H1 (cell line): ENCODE measurements around the gene SLC35F1. TPM values are rescaled to one million over a fixed set of nuclear protein-coding genes. Genes with fewer than 3 reads are reported as not detected.

Experiments
- CTCF ChIA-PET: fragments of 300-600 bp; sonication (Branson Sonifier 250); formaldehyde crosslinking; loops from one replicate; lab custom pipeline; 2021; ENCODE audit not compliant: partially characterized antibody; lab: Charles Lee
- POLR2A ChIA-PET: fragments of 300-600 bp; sonication (Branson Sonifier 250); formaldehyde crosslinking; loops from one replicate; lab custom pipeline; 2021; ENCODE audit warnings: inconsistent platforms; ENCODE audit not compliant: partially characterized antibody; lab: Charles Lee
- DNase-seq, 2 experiments: peaks; one replicate each; pipeline versions ENCODE4 v3.0.0 to v3.0.0-alpha.2; 2010 to 2022; ENCODE audit warnings: low spot score in 2 of 2, low read depth in 1 of 2, mixed read lengths in 1 of 2
- FAIRE-seq: peaks from 2 replicates; lab custom pipeline; 2011; peaks lifted over from hg19 to GRCh38; lab: Jason Lieb, UNC
- H2AFZ ChIP-seq: 2 replicates; pipeline ENCODE4 v1.8.1; 2012; ENCODE audit warnings: low read length, inconsistent platforms
- H2AK5ac ChIP-seq: 2 replicates; pipeline ENCODE4 v1.6.1; 2013; ENCODE audit warnings: low read depth, low read length
- H2BK120ac ChIP-seq: replicated peaks from 2 replicates; pipeline ENCODE3; 2013; ENCODE audit warnings: low read depth, low read length, inconsistent platforms
- H2BK12ac ChIP-seq: 2 replicates; pipeline ENCODE4 v1.6.1; 2013; ENCODE audit warnings: low read depth, low read length
- H2BK15ac ChIP-seq: 2 replicates; pipeline ENCODE4 v1.6.1; 2013; ENCODE audit warnings: low read length
- H2BK20ac ChIP-seq: 2 replicates; pipeline ENCODE4 v1.6.1; 2013; ENCODE audit warnings: low read length
- H2BK5ac ChIP-seq: 2 replicates; pipeline ENCODE4 v1.6.1; 2013; ENCODE audit warnings: low read depth, low read length
- H3K14ac ChIP-seq: 2 replicates; pipeline ENCODE4 v1.6.1; 2013; ENCODE audit warnings: inconsistent platforms; ENCODE audit not compliant: insufficient read length
- H3K18ac ChIP-seq: 2 replicates; pipeline ENCODE4 v1.6.1; 2013; ENCODE audit warnings: low read length; ENCODE audit errors: extremely low read depth
- H3K23ac ChIP-seq: 2 replicates; pipeline ENCODE4 v1.6.1; 2013; ENCODE audit warnings: inconsistent platforms; ENCODE audit not compliant: insufficient read length
- H3K23me2 ChIP-seq: 2 replicates; pipeline ENCODE4 v1.6.1; 2013; ENCODE audit warnings: low read depth, low read length
- H3K27ac ChIP-seq: 2 replicates; pipeline ENCODE4 v1.6.1; 2011; ENCODE audit warnings: low read depth, low read length, inconsistent platforms
- H3K27me3 ChIP-seq, 4 experiments: replicated peaks in 1 of 4; 1 replicate in 1 of 4; 2 replicates in 3 of 4; pipeline versions ENCODE4 v1.6.1 to v1.8.1; 2011 to 2013; ENCODE audit warnings: low read length in 3 of 4, mild to moderate bottlenecking in 3 of 4, inconsistent platforms in 2 of 4, mixed read lengths in 2 of 4, moderate library complexity in 1 of 4; ENCODE audit not compliant: control insufficient read depth in 3 of 4, insufficient read depth in 3 of 4; ENCODE audit errors: extremely low read depth in 1 of 4
- H3K36me3 ChIP-seq, 4 experiments: 2 replicates each; pipeline versions ENCODE4 v1.6.1 to v1.8.1; 2011 to 2013; ENCODE audit warnings: mild to moderate bottlenecking in 4 of 4, low read length in 3 of 4, moderate library complexity in 2 of 4, control low read depth in 1 of 4, inconsistent platforms in 1 of 4; ENCODE audit not compliant: insufficient read depth in 4 of 4, control insufficient read depth in 2 of 4
- H3K4ac ChIP-seq: replicated peaks from 2 replicates; pipeline ENCODE3; 2013; ENCODE audit warnings: low read length, low read depth, mixed read lengths, inconsistent platforms; ENCODE audit not compliant: insufficient read length
- H3K4me1 ChIP-seq, 4 experiments: replicated peaks in 1 of 4; 1 replicate in 1 of 4; 2 replicates in 3 of 4; pipeline versions ENCODE4 v1.6.1 to v1.8.1; 2011 to 2013; ENCODE audit warnings: low read length in 3 of 4, inconsistent platforms in 2 of 4, mixed read lengths in 1 of 4; ENCODE audit not compliant: insufficient read depth in 4 of 4, control insufficient read depth in 3 of 4
- H3K4me2 ChIP-seq, 2 experiments: 2 replicates each; pipeline versions ENCODE4 v1.6.1 to v1.8.1; 2011 to 2013; ENCODE audit warnings: low read depth in 2 of 2, low read length in 2 of 2, control low read depth in 1 of 2, inconsistent platforms in 1 of 2, mild to moderate bottlenecking in 1 of 2; ENCODE audit not compliant: insufficient read depth in 1 of 2
- H3K4me3 ChIP-seq, 4 experiments: fragments of 200-600, 300-600 bp in 1 of 4; sonication (generic), shearing (Covaris generic), sonication (Bioruptor Twin) in 1 of 4; 2 replicates each; pipeline versions ENCODE4 v1.5.1 to v1.8.1; 2011 to 2016; ENCODE audit warnings: low read length in 4 of 4, low read depth in 3 of 4, control low read depth in 2 of 4, inconsistent platforms in 2 of 4, mild to moderate bottlenecking in 2 of 4, mixed read lengths in 1 of 4, moderate library complexity in 1 of 4; ENCODE audit not compliant: insufficient read depth in 2 of 4; ENCODE audit errors: extremely low read depth in 1 of 4
- H3K56ac ChIP-seq: replicated peaks from 2 replicates; pipeline ENCODE3; 2013; ENCODE audit warnings: low read depth, mild to moderate bottlenecking, mixed read lengths, low read length, inconsistent platforms; ENCODE audit not compliant: insufficient read length
- H3K79me1 ChIP-seq: 2 replicates; pipeline ENCODE4 v1.6.1; 2013; ENCODE audit warnings: low read depth, low read length, control low read depth
- H3K79me2 ChIP-seq, 2 experiments: 2 replicates each; pipeline versions ENCODE4 v1.6.1 to v1.8.1; 2012 to 2013; ENCODE audit warnings: low read length in 2 of 2, mild to moderate bottlenecking in 2 of 2, inconsistent platforms in 1 of 2; ENCODE audit not compliant: insufficient read depth in 2 of 2, control insufficient read depth in 1 of 2
- H3K9ac ChIP-seq, 4 experiments: replicated peaks in 1 of 4; 1 replicate in 1 of 4; 2 replicates in 3 of 4; pipeline versions ENCODE4 v1.6.1 to v1.8.1; 2011 to 2013; ENCODE audit warnings: low read depth in 3 of 4, low read length in 3 of 4, control low read depth in 2 of 4, mild to moderate bottlenecking in 2 of 4, moderate library complexity in 2 of 4, inconsistent platforms in 1 of 4; ENCODE audit errors: extremely low read depth in 1 of 4
- H3K9me3 ChIP-seq, 2 experiments: 2 replicates each; pipeline versions ENCODE4 v1.6.1 to v1.8.1; 2012 to 2013; ENCODE audit warnings: mild to moderate bottlenecking in 2 of 2, moderate library complexity in 2 of 2, control low read depth in 1 of 2, inconsistent platforms in 1 of 2, low read depth in 1 of 2, low read length in 1 of 2, mixed read lengths in 1 of 2; ENCODE audit not compliant: insufficient read depth in 2 of 2
- H4K20me1 ChIP-seq, 2 experiments: replicated peaks in 1 of 2; 2 replicates each; pipeline versions ENCODE3 to v1.8.1; 2011 to 2013; ENCODE audit warnings: inconsistent platforms in 2 of 2, low read length in 2 of 2, mild to moderate bottlenecking in 1 of 2; ENCODE audit not compliant: insufficient read depth in 2 of 2, control insufficient read depth in 1 of 2
- H4K5ac ChIP-seq: 2 replicates; pipeline ENCODE4 v1.6.1; 2013; ENCODE audit warnings: low read length, low read depth, mixed read lengths, inconsistent platforms; ENCODE audit not compliant: insufficient read length
- H4K8ac ChIP-seq: 2 replicates; pipeline ENCODE4 v1.8.0; 2013; ENCODE audit warnings: mild to moderate bottlenecking, moderate library complexity, low read length, inconsistent platforms; ENCODE audit not compliant: insufficient read depth; ENCODE audit errors: extremely low read depth
- H4K91ac ChIP-seq: replicated peaks from 2 replicates; pipeline ENCODE3; 2013; ENCODE audit warnings: low read length, mixed read lengths, inconsistent platforms; ENCODE audit not compliant: insufficient read length
- BACH1 ChIP-seq: IDR thresholded peaks from 2 replicates; pipeline ENCODE4 v1.6.1; 2012; ENCODE audit warnings: low read length, improper control_type of control experiment
- CHD2 ChIP-seq: IDR thresholded peaks from 2 replicates; pipeline ENCODE4 v1.6.1; 2012; ENCODE audit warnings: low read length, improper control_type of control experiment
- CREB1 ChIP-seq: IDR thresholded peaks from 2 replicates; pipeline ENCODE4 v1.6.1; 2012; ENCODE audit warnings: inconsistent platforms
- GABPA ChIP-seq: IDR thresholded peaks from 2 replicates; pipeline ENCODE4 v1.6.1; 2011; ENCODE audit warnings: mild to moderate bottlenecking, low read length, moderate library complexity, borderline replicate concordance; ENCODE audit not compliant: insufficient read depth
- GTF2F1 ChIP-seq: IDR thresholded peaks from 2 replicates; pipeline ENCODE4 v1.6.1; 2012; ENCODE audit warnings: low read depth, low read length, improper control_type of control experiment, borderline replicate concordance
- POU5F1 ChIP-seq: IDR thresholded peaks from 2 replicates; pipeline ENCODE4 v1.6.1; 2011; ENCODE audit warnings: low read depth, mild to moderate bottlenecking, low read length, moderate library complexity
- RAD21 ChIP-seq, 2 experiments: IDR thresholded peaks in 1 of 2; conservative IDR thresholded peaks in 1 of 2; 2 replicates each; pipeline ENCODE4 v1.6.1; 2011; ENCODE audit warnings: low read depth in 2 of 2, low read length in 2 of 2, improper control_type of control experiment in 1 of 2, inconsistent platforms in 1 of 2, mild to moderate bottlenecking in 1 of 2, moderate library complexity in 1 of 2
- SRF ChIP-seq: IDR thresholded peaks from 2 replicates; pipeline ENCODE4 v1.6.1; 2011; ENCODE audit warnings: mild to moderate bottlenecking, low read depth, low read length, moderate library complexity
- SUZ12 ChIP-seq: fragments of 200-600 bp; sonication (generic); IDR thresholded peaks from 2 replicates; pipeline ENCODE4 v1.6.1; 2012; ENCODE audit warnings: mild to moderate bottlenecking, inconsistent platforms, low read length, moderate library complexity, mixed read lengths
- TAF7 ChIP-seq: optimal IDR thresholded peaks from 2 replicates; pipeline ENCODE3; 2011; ENCODE audit warnings: low read depth, mild to moderate bottlenecking, inconsistent platforms, low read length, moderate library complexity, borderline replicate concordance
- YY1 ChIP-seq: IDR thresholded peaks from 2 replicates; pipeline ENCODE4 v1.6.1; 2011; ENCODE audit warnings: low read depth, mild to moderate bottlenecking, low read length
- WGBS, 2 experiments: shearing (Covaris generic) in 1 of 2; methylation state at CpG; one replicate each; pipeline versions ENCODE4 v1.1.6 to v1.1.7; 2013 to 2015; ENCODE audit warnings: low lambda C conversion rate in 2 of 2, mixed read lengths in 2 of 2, inconsistent platforms in 1 of 2, low coverage in 1 of 2, missing lambda C conversion rate in 1 of 2; ENCODE audit not compliant: insufficient replicate concordance in 2 of 2, insufficient coverage in 1 of 2, insufficient read length in 1 of 2; ENCODE audit errors: extremely low coverage in 1 of 2, missing lambda C conversion rate in 1 of 2; 5-methylcytosine and 5-hydroxymethylcytosine counted together
- polyA plus RNA-seq, 7 experiments: library from polyadenylated mRNA; depleted of rRNA in 3 of 7; stranded (reverse) in 5 of 7; unstranded in 2 of 7; fragments of >200 nt in 5 of 7; fragments of 200-250 nt in 2 of 7; gene quantifications; 1 replicate in 5 of 7; 2 replicates in 1 of 7; 4 replicates in 1 of 7; pipeline versions ENCODE4 v1.2.1 to v1.2.3, GENCODE V29; 2011 to 2013; ENCODE audit warnings: missing spikeins in 2 of 7, mixed read lengths in 2 of 7
- total RNA-seq: library from RNA; stranded (reverse); fragmentation: NEBNext Ultra II Directional; extraction: Animal tissue kit (Norgen Biotek cat#: 25700); gene quantifications from 2 replicates; pipeline ENCODE4 v1.2.1, GENCODE V29; 2021
- TF ChIP-seq, protein P1 (sequence below), 3 experiments: IDR thresholded peaks; 1 replicate in 2 of 3; 2 replicates in 1 of 3; pipeline versions ENCODE4 v1.5.1 to v1.6.1; 2011; ENCODE audit warnings: low read length in 3 of 3, mild to moderate bottlenecking in 3 of 3, inconsistent platforms in 2 of 3, low read depth in 1 of 3, moderate library complexity in 1 of 3; ENCODE audit not compliant: insufficient read depth in 1 of 3; ENCODE audit errors: control extremely low read depth in 1 of 3

SLC35F1 gene
- total and polyA plus RNA-seq, 2 of the 8 experiments (the other 6 are each of a cell fraction or from before 2014, with no cell fraction given) = 7.0 to 10.0 TPM

DNA sequence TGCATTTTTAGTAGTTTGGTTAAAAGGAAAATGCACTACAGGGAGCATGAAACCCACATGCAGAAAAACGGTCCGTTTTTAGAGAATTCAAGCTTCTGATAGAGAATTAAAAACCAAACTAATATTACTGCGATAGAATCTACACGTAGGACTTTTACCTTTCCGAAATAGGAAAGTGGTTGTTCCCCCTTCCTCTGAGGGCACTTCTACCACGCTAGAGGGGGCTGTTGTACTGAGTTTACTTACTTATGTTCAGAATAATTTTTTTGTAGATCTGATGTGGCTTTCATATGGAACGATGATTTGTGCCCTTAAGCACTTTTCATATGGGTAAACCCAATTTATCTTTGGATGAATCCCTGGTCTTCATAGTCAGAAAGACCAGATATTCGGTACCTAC is 376.7 kb downstream of the SLC35F1 start:
- H3K4me1 ChIP-seq = peaks cover 0 to 12% (median 5%) of the 10 kb centered on the region in 4 experiments; a peak in 4 of 7 replicates
- no peak overlapping the region for H2AFZ ChIP-seq
- no peak overlapping the region for H3K4me3 ChIP-seq
- WGBS, 2 experiments = 50% methylated on average over 8 of the region's 8 CpGs; no CpG with 5 or more reads in 1 of the 2 experiments
- no peak overlapping the region for H2BK120ac ChIP-seq
- H4K5ac ChIP-seq = no peak overlapping the region
- H3K27me3 ChIP-seq = no peaks in the 10 kb centered on the region
- H2BK5ac ChIP-seq = no peak overlapping the region
- H2BK15ac ChIP-seq = no peak overlapping the region
- H3K18ac ChIP-seq = no peak overlapping the region
- no peak overlapping the region for H3K4ac ChIP-seq
- H4K8ac ChIP-seq = no peak overlapping the region
- no peak overlapping the region for H3K14ac ChIP-seq
- no peaks in the 10 kb centered on the region for H3K9me3 ChIP-seq
- H2BK12ac ChIP-seq = no peak overlapping the region
- H3K79me1 ChIP-seq = no peaks in the 10 kb centered on the region
- peak; percentile 69 for FAIRE-seq
- H3K9ac ChIP-seq = no peak overlapping the region
- no peak overlapping the region for H3K4me2 ChIP-seq
- no peak overlapping the region for H4K91ac ChIP-seq
- DNase-seq = no peak
- H3K79me2 ChIP-seq = no peaks in the 10 kb centered on the region
- H3K23ac ChIP-seq = no peak overlapping the region
- TF ChIP-seq POU5F1 = no peak
- TF ChIP-seq CREB1 = no peak
- TF ChIP-seq TAF7 = no peak
- no peak for TF ChIP-seq BACH1
- TF ChIP-seq, protein P1, sequence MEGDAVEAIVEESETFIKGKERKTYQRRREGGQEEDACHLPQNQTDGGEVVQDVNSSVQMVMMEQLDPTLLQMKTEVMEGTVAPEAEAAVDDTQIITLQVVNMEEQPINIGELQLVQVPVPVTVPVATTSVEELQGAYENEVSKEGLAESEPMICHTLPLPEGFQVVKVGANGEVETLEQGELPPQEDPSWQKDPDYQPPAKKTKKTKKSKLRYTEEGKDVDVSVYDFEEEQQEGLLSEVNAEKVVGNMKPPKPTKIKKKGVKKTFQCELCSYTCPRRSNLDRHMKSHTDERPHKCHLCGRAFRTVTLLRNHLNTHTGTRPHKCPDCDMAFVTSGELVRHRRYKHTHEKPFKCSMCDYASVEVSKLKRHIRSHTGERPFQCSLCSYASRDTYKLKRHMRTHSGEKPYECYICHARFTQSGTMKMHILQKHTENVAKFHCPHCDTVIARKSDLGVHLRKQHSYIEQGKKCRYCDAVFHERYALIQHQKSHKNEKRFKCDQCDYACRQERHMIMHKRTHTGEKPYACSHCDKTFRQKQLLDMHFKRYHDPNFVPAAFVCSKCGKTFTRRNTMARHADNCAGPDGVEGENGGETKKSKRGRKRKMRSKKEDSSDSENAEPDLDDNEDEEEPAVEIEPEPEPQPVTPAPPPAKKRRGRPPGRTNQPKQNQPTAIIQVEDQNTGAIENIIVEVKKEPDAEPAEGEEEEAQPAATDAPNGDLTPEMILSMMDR (IDR thresholded peaks at IDR 0.05; ENCODE audit: control extremely low read depth in 1 of 3, insufficient read depth in 1 of 3, low read depth in 1 of 3, low read length in 3 of 3) = peak in 2 of 3 experiments; percentile 64 to 71; a peak in 3 of 4 replicates
- peak; percentile 83 to 86 for TF ChIP-seq RAD21 (IDR thresholded peaks at IDR 0.05 in 1 of 2, conservative IDR thresholded peaks at IDR 0.05 in 1 of 2; ENCODE audit: low read depth in 2 of 2, low read length in 2 of 2)
- no peak for TF ChIP-seq SUZ12
- TF ChIP-seq YY1 = no peak
- no peak for TF ChIP-seq GTF2F1
- no peak for TF ChIP-seq GABPA
- TF ChIP-seq CHD2 = no peak
- TF ChIP-seq SRF = no peak
- H2BK20ac ChIP-seq = no peak overlapping the region
- H3K36me3 ChIP-seq = no peaks in the 10 kb centered on the region
- no peaks in the 10 kb centered on the region for H3K23me2 ChIP-seq
- H2AK5ac ChIP-seq = no peak overlapping the region
- no peak overlapping the region for H3K56ac ChIP-seq
- H4K20me1 ChIP-seq = no peaks in the 10 kb centered on the region
- CTCF ChIA-PET = interaction anchor here (0.9 to 6.5 kb wide), 33 partner anchors 8 to 490 kb away, joined by 3 to 52 read pairs (median 5); partner anchors contain the start of gene PLN
- no peak overlapping the region for H3K27ac ChIP-seq
- POLR2A ChIA-PET = no interaction called here
